Endothelial cell of umbilical vein (primary cell): ENCODE results near the gene ABCC11. TPM values are rescaled to one million over a fixed set of nuclear protein-coding genes. Genes with fewer than 3 reads are reported as not detected.

Experiments
- BruUV-seq: library from RNA; stranded (reverse); fragments of 400-500 nt; replicated peaks from 2 replicates; lab custom pipeline; 2021; lab: Mats Ljungman, UMichigan
- CTCF ChIA-PET: fragments of 300-600, 350-600 bp; sonication (Branson Sonifier 250); formaldehyde crosslinking; loops from one replicate; lab custom pipeline; 2021; ENCODE audit warnings: antibody characterized with exemption, inconsistent platforms; lab: Charles Lee
- POLR2A ChIA-PET: fragments of 300-600, 350-600 bp; sonication (Branson Sonifier 250); formaldehyde crosslinking; loops from one replicate; lab custom pipeline; 2021; ENCODE audit warnings: antibody characterized with exemption, inconsistent platforms; lab: Charles Lee
- DNase-seq: peaks from one replicate; pipeline ENCODE4 v3.0.0-alpha.2; 2011; ENCODE audit warnings: low read depth, low spot score
- FAIRE-seq: peaks from 2 replicates; lab custom pipeline; 2011; peaks lifted over from hg19 to GRCh38; lab: Jason Lieb, UNC
- H2AFZ ChIP-seq: 2 replicates; pipeline ENCODE4 v1.6.0; 2012; ENCODE audit warnings: low read depth, low read length, control low read depth, inconsistent platforms
- H3K27ac ChIP-seq: 2 replicates; pipeline ENCODE4 v1.5.1; 2011; ENCODE audit warnings: low read depth, mild to moderate bottlenecking, control low read depth, low read length, moderate library complexity; ENCODE audit not compliant: insufficient read depth
- H3K27me3 ChIP-seq, 2 experiments: 2 replicates each; pipeline versions ENCODE4 v1.6.0 to v1.6.1; 2011; ENCODE audit warnings: low read length in 2 of 2, mixed read lengths in 1 of 2; ENCODE audit not compliant: control insufficient read depth in 2 of 2, insufficient read depth in 2 of 2
- H3K36me3 ChIP-seq, 2 experiments: 2 replicates in 1 of 2; 3 replicates in 1 of 2; pipeline ENCODE4 v1.5.1; 2011; ENCODE audit warnings: low read length in 2 of 2, mild to moderate bottlenecking in 1 of 2, moderate library complexity in 1 of 2; ENCODE audit not compliant: control insufficient read depth in 2 of 2, insufficient read depth in 2 of 2; ENCODE audit errors: extremely low read depth in 1 of 2
- H3K4me1 ChIP-seq: 3 replicates; pipeline ENCODE4 v1.5.1; 2011; ENCODE audit warnings: mild to moderate bottlenecking, low read length; ENCODE audit not compliant: control insufficient read depth, insufficient read depth; ENCODE audit errors: extremely low read depth
- H3K4me2 ChIP-seq: 2 replicates; pipeline ENCODE4 v1.6.1; 2011; ENCODE audit warnings: low read length, control low read depth, mixed read lengths; ENCODE audit not compliant: insufficient read depth
- H3K4me3 ChIP-seq, 3 experiments: fragments of 200-600 bp in 1 of 3; sonication (generic), shearing (Covaris generic) in 1 of 3; replicated peaks in 1 of 3; 2 replicates each; pipeline ENCODE4 v1.5.1; 2011 to 2016; ENCODE audit warnings: control low read depth in 3 of 3, low read length in 3 of 3, mild to moderate bottlenecking in 2 of 3, inconsistent platforms in 1 of 3, low read depth in 1 of 3, moderate library complexity in 1 of 3; ENCODE audit not compliant: insufficient read depth in 1 of 3
- H3K79me2 ChIP-seq: 2 replicates; pipeline ENCODE4 v1.6.0; 2012; ENCODE audit warnings: low read length, inconsistent platforms; ENCODE audit not compliant: control insufficient read depth, insufficient read depth
- H3K9ac ChIP-seq: replicated peaks from 2 replicates; pipeline ENCODE3; 2011; ENCODE audit warnings: low read length, control low read depth; ENCODE audit not compliant: insufficient read depth; ENCODE audit errors: extremely low read depth
- H3K9me1 ChIP-seq: replicated peaks from 3 replicates; pipeline ENCODE4 v1.6.0; 2011; ENCODE audit warnings: mild to moderate bottlenecking, low read length; ENCODE audit not compliant: control insufficient read depth, insufficient read depth; ENCODE audit errors: extremely low read depth
- H3K9me3 ChIP-seq: replicated peaks from 2 replicates; pipeline ENCODE4 v1.5.1; 2012; ENCODE audit warnings: low read length, inconsistent platforms; ENCODE audit not compliant: control insufficient read depth, insufficient read depth
- H4K20me1 ChIP-seq: replicated peaks from 2 replicates; pipeline ENCODE3; 2011; ENCODE audit warnings: mild to moderate bottlenecking, low read length; ENCODE audit not compliant: control insufficient read depth, insufficient read depth; ENCODE audit errors: extremely low read depth
- EZH2 ChIP-seq: IDR thresholded peaks from 2 replicates; pipeline ENCODE4 v1.6.1; 2012; ENCODE audit warnings: borderline replicate concordance, low read depth, mild to moderate bottlenecking, moderate library complexity, low read length, inconsistent platforms; ENCODE audit not compliant: severe bottlenecking
- FOS ChIP-seq: IDR thresholded peaks from 2 replicates; pipeline ENCODE4 v1.6.1; 2011; ENCODE audit warnings: mild to moderate bottlenecking, low read length, moderate library complexity, borderline replicate concordance; ENCODE audit not compliant: insufficient read depth
- GATA2 ChIP-seq: IDR thresholded peaks from 2 replicates; pipeline ENCODE4 v1.7.0; 2011; ENCODE audit warnings: low read depth, mild to moderate bottlenecking, moderate library complexity, mixed read lengths, low read length; ENCODE audit not compliant: insufficient read length, insufficient read depth
- JUN ChIP-seq: IDR thresholded peaks from 2 replicates; pipeline ENCODE4 v1.6.1; 2011; ENCODE audit warnings: borderline replicate concordance, low read depth; ENCODE audit not compliant: insufficient read length, insufficient read depth
- MYC ChIP-seq: IDR thresholded peaks from one replicate; pipeline ENCODE4 v1.6.1; 2011; ENCODE audit warnings: mild to moderate bottlenecking, low read depth, low read length
- POLR2A ChIP-seq: IDR thresholded peaks from 2 replicates; pipeline ENCODE4 v1.6.1; 2012; ENCODE audit warnings: low read depth, mild to moderate bottlenecking, control low read depth, low read length
- POLR2AphosphoS5 ChIP-seq: IDR thresholded peaks from 2 replicates; pipeline ENCODE4 v1.6.1; 2012; ENCODE audit warnings: low read depth, mild to moderate bottlenecking, control low read depth, low read length, moderate library complexity; ENCODE audit not compliant: insufficient read depth
- dilution Hi-C: fragments of 300-500 bp; cut with MboI; formaldehyde crosslinking; loops from one replicate; pipeline ENCODE4 v1.15.0; 2019; ENCODE audit warnings: low sequenced_read_pairs; ENCODE audit not compliant: extremely low pct_ligation_motif_present
- intact Hi-C: fragments of 100-400 bp; cut with micrococcal nuclease; formaldehyde crosslinking; loops from one replicate; pipeline ENCODE4 v1.10.0; 2022
- polyA plus RNA-seq, 4 experiments: library from polyadenylated mRNA; depleted of rRNA in 3 of 4; stranded (reverse) in 3 of 4; unstranded in 1 of 4; fragments of >200 nt; gene quantifications; 2 replicates each; pipeline versions ENCODE4 v1.2.1 to v1.2.3, GENCODE V29; 2011 to 2012; ENCODE audit warnings: missing spikeins in 1 of 4
- total RNA-seq: library from RNA; stranded (reverse); gene quantifications from 2 replicates; pipeline ENCODE4 v1.2.3, GENCODE V29; 2021
- TF ChIP-seq, protein P1 (sequence below), 2 donors: IDR thresholded peaks; 1 replicate in 1 of 2; 2 replicates in 1 of 2; pipeline ENCODE4 v1.5.1; 2011; ENCODE audit warnings: low read length in 2 of 2, mild to moderate bottlenecking in 2 of 2, moderate library complexity in 2 of 2, control low read depth in 1 of 2, inconsistent platforms in 1 of 2, low read depth in 1 of 2; ENCODE audit not compliant: insufficient read depth in 1 of 2; ENCODE audit errors: extremely low read depth in 1 of 2
- TF ChIP-seq, protein P2 (sequence below): IDR thresholded peaks from 2 replicates; pipeline ENCODE4 v1.6.1; 2011; ENCODE audit not compliant: insufficient read depth, insufficient read length

The ABCC11 gene
- total and polyA plus RNA-seq, 2 donors (not counting 3 experiments of a cell fraction or from before 2014, with no cell fraction given): 0.08 TPM; not detected in 1

DNA sequence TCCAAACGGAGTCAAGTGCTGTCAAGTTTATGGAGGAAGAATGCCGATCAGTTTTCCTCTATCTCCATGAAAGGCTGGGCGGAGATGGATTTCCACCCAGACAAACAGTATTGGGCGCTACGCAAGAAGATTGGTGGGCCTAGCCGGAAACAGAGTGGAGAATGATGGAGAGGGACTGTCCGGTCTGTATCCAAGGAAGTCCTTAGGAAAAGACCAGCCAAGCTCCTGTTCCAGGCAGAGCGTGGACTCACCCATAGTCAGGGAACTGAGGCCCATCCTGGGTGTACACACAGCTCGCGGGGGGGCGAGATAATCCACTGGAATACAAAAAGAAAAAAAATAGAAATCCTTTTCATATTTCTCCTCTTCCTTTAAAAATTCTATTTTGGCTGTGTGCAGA is 90.0 kb downstream of the ABCC11 start:
- TF ChIP-seq MYC (no peak), POLR2A (no peak), POLR2AphosphoS5 (no peak), JUN (no peak), FOS (no peak), GATA2 (no peak), EZH2 (no peak)
- TF ChIP-seq, protein P1, sequence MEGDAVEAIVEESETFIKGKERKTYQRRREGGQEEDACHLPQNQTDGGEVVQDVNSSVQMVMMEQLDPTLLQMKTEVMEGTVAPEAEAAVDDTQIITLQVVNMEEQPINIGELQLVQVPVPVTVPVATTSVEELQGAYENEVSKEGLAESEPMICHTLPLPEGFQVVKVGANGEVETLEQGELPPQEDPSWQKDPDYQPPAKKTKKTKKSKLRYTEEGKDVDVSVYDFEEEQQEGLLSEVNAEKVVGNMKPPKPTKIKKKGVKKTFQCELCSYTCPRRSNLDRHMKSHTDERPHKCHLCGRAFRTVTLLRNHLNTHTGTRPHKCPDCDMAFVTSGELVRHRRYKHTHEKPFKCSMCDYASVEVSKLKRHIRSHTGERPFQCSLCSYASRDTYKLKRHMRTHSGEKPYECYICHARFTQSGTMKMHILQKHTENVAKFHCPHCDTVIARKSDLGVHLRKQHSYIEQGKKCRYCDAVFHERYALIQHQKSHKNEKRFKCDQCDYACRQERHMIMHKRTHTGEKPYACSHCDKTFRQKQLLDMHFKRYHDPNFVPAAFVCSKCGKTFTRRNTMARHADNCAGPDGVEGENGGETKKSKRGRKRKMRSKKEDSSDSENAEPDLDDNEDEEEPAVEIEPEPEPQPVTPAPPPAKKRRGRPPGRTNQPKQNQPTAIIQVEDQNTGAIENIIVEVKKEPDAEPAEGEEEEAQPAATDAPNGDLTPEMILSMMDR (IDR thresholded peaks at IDR 0.05; ENCODE audit: extremely low read depth in 1 of 2, insufficient read depth in 1 of 2, low read depth in 1 of 2, low read length in 2 of 2): no peak
- TF ChIP-seq, protein P2, sequence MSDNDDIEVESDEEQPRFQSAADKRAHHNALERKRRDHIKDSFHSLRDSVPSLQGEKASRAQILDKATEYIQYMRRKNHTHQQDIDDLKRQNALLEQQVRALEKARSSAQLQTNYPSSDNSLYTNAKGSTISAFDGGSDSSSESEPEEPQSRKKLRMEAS: no peak
- Histone ChIP-seq H3K4me1 (no peaks in the 10 kb centered on the region), H3K36me3 (no peaks in the 10 kb centered on the region), H3K27ac (no peak overlapping the region), H3K4me3 (no peak overlapping the region), H4K20me1 (no peaks in the 10 kb centered on the region), H3K27me3 (peaks cover 0 to 3% of the 10 kb centered on the region in 2 experiments), H3K9ac (no peak overlapping the region), H3K4me2 (no peak overlapping the region), H3K9me1 (no peaks in the 10 kb centered on the region), H3K79me2 (no peaks in the 10 kb centered on the region), H3K9me3 (no peaks in the 10 kb centered on the region), H2AFZ (no peak overlapping the region)
- ChIA-PET CTCF (interaction anchor here (0.6 to 8.7 kb wide), 9 partner anchors 9 to 1520 kb away, joined by 3 to 91 read pairs (median 3); partner anchors contain the start of gene NETO2), POLR2A (no interaction called here)
- DNase-seq (no peak), FAIRE-seq (no peak)
- dilution Hi-C loops (no loop called here), intact Hi-C loops (loop anchor here (1.0 to 5.0 kb wide), 5 partner anchors 41 to 1209 kb away; partner anchors contain the start of genes ITFG1 and PHKB)
- no TSS peak for BruUV-seq
